ENCODE measurements around the gene TTLL11.

The TTLL11 gene

DNA sequence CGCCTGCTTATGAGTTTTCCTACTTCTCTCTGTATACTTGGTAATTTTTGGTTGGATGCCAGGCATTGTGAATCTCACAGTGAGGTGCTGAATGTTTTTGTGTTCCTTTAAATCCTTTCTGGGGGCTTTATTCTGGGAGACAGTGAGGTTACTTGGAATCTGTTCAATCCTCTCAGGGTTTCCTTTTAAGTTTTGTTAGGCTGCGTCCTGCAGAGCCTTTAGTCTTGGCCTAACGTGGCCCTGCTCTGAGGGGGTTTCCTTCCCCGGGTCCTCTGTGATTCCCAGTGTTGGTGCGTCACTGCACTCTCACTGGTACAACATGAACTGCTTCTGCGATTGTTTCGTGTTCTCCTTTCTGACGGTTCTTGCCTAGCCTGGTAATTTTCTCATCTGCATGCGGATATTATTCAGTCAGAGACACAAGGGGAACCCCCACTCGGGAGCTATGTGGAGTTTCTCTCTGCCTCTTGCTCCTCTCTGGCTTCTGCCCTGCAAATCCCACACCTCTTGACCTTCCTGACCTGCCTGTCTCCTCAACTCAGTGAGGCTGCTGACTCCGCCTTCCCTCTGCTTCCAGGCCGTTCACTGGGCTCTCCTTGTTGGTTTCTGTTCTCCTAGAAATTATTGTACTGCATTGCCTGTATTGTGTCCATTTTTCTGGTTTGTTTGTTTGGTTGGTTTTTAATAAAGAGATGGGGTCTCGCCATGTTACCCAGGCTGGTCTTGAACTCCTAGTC lies 313.6 kb downstream of the TTLL11 start:
- FAIRE-seq = no peak

DNA sequence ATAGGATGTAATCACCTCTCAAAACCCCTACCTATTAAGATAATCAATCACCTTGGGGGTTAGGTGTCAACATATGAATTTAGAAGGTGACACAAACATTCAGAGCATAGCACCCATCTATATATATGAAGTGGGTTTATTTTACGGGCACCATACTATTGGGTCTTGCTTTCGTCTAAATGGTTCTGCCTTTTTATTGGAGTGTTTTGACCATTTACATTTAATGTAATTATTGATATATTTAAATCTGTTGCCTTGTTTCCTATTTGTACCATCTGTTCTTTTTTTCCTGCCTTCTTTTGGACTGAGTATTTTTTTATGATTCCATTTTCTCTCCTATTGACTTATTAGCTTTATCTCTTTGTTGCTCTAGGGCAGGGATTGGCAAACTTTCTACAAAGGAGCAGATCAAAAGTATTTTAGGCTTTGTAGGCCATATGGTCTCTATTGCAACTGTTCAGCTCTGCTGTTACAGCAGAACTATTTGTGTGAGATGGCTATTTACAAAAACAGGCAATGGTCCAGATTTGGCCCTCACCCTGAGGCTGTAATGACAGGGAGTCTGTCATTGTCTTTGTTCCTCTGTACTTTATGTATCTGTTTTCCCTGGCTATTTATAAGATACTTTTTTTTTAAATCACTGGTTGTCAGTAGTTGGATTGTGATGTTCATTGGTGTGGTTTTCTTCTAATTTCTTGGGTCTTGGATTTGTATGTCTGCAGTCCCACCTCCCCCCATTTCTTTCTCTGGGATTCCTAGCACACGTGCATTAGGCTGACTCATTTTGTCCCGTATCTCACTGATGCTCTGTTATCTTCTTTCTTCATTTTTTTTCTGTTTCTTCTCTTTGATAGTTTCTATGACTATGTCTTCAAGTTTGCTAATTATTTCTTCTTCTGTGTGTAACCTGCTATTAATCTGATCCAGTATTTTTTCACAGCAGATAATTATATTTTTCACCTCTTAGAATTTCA lies 314.6 kb downstream of the TTLL11 start:
- FAIRE-seq = no peak

DNA sequence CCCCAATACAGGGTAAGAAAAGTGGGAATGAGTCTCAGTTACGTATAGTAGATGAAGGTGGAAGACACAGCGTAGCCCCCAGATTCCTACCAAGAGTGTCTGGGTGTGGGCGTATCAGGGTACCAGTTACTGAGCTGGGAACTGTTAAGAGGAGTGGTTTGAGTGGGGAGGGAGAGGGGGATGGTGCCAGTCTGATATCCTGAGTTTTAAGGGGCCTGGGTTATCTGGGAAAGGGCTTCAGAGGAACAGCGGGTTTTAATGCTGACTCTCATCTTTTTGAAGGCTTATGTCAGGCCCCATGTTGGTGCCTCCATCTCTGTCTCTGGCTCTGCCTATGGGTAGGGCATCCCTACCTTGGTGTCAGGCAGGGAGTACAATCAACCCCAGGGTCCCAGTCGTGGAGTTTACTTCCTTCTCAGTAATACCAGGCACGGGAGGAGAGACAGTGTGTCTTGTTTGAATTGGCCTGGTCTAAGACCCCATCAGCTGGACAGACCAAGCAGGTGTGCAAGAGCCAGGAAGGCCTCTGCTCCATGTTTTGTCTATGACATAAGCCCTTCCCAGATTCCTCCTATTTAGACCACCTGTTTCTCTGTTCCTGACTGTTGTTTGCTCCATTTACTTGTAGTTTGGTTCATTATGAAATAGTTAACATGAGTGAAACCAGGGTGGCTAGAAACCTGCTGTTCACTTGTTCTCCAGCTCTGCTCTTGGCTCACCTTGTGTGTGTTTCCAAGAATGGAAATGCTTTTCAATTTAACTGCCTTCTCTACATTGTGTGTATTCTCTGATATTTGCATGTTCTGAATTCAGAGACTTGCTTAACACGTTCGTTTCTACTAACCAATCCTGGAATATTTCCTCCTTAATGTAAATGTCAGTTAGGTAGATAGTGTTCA lies 316.1 kb downstream of the TTLL11 start:
- FAIRE-seq = no peak

DNA sequence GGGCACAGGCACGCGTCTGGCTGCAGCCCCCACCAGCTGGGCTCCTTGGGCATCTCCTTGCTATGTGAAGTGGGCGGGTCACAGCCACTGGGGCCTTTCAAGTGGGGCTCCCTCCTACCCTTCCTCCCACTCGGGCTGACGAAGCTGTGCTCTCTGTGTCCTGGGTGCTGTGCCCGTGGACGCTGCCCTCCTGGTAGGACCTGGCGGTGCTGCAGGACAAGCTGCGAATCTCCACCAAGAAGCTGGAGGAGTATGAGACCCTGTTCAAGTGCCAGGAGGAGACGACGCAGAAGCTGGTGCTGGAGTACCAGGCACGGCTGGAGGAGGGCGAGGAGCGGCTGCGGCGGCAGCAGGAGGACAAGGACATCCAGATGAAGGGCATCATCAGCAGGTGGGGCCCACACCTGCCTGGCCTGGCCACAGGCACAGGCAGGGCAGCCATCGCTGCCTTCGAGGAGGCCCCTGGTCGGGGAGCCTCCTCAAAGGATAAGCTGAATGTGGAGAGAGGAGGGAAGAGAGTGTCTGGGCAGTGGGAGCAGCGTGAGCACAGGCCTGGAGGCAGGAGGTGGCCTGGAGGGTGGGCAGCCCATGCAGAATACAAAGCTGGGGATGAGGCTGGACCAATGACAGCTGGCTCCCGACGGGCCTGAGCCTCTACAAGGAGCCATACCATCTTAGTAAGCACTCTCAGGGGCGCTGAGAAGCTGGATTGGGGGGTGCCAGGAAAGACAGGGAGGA lies 316.9 kb downstream of the TTLL11 start:
- FAIRE-seq = no peak

DNA sequence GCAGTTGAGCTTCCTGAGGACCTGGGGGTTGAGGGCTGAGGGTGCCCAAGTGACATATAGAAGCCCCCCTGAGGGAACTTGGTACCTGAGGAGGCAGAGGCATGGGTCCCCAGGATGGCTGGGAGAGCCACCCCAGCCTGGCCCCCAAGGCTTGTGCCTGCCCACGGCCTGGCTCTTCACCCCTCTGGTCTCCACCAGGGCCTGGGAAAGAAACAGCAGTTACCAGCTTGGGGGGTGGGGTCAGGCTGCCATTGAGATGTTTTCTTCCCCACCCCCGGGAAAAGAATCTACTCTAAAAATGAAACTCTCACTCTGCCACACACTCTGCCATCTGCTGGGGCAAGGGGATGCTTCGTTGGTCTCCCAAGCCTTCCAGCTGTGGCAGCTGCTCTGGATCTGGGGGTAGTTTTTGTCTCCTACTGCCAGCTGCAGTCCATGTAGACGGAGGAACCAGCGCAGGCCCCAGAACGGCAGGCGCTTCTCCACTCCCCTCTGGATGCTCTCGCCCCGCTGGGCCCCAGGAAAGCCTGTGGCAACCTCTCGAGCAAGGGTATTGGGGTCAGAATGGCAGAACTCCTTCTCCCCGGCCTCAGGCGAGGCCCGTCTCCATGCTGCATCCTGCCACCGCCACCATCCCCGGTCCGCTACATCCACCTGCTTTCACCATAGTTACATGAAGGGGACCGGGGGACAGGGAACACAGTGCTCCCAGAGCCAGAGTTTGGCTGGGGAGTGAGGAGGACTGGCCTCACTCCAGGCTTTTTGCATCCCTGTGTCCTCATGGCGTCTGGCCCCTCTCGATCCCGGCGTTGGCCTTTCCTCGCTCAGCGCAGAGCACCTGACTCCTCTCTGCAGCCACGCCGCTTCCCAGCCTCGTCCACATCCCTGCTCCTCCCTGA lies 318.1 kb downstream of the TTLL11 start:
- no peak for FAIRE-seq

DNA sequence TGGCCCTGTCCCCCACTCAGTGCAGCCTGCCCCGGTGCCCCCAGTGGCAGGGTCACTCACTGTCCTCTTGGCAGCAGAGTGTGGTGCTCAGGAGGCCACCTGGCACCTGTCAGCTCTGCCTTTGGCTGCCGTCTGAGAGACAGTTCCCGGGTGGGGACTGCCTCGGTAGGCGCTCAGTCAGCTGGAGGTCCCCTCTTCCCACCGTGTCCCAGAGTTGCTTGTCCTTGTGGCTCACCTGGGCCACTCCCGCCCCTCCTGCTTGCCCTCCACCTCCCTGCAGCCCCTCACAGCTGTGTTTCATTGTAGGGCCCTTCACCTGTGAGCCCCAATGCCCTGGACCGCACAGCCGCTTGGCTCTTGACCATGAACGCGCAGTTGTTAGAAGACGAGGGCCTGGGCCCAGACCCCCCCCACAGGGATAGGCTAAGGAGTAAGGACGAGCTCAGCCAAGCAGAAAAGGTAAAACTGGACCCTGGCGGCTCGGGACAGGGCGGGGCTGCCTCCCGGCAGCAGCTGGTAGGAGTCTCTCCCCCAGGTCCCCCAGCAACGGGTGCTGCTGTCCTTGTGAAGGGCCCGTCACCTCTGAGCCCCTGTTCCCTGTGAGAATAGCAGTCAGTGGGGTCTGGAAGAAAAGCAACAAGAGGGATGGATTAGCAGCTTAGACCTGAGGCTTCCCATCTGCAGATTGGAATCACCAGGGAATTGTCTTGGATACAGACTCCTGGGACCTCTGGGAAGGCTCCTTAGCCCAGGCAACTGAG lies 319.0 kb downstream of the TTLL11 start:
- FAIRE-seq = no peak

DNA sequence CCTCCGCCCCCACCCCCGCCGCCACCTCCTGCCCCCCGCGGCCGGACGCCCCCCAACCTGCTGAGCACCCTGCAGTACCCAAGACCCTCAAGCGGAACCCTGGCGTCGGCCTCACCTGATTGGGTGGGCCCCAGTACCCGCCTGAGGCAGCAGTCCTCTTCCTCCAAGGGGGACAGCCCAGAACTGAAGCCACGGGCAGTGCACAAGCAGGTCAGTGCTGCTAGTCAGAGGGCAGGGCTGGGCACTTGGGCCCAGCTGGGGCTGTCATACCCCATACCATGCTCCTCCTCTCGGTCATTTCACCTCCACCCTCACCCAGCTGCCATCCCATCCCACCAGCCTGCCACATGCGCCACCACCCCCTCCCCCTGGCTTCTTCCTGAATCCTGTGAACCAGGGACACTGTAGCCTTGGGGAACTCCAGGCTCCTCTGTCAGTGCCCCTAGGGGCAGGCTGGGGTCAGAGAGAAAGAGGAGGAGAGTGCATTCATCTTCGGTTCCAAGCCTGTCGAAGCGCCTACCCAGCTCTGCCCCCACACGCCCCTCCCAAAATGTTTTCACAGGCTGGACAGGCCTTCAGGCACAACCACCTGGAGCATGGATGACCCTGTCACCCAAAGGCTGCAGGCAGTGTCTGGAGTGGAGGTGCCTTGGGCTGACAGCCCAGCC lies 319.7 kb downstream of the TTLL11 start:
- no peak for FAIRE-seq

DNA sequence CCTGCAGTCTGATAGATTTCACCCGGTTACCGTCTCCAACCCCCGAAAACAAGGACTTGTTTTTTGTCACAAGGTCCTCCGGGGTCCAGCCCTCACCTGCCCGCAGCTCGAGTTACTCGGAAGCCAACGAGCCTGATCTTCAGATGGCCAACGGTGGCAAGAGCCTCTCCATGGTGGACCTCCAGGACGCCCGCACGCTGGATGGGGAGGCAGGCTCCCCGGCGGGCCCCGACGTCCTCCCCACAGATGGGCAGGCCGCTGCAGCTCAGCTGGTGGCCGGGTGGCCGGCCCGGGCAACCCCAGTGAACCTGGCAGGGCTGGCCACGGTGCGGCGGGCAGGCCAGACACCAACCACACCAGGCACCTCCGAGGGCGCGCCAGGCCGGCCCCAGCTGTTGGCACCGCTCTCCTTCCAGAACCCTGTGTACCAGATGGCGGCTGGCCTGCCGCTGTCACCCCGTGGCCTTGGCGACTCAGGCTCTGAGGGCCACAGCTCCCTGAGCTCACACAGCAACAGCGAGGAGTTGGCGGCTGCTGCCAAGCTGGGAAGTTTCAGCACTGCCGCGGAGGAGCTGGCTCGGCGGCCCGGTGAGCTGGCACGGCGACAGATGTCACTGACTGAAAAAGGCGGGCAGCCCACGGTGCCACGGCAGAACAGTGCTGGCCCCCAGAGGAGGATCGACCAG lies 320.4 kb downstream of the TTLL11 start:
- no peak for FAIRE-seq
